PC-9 (cell line): ENCODE measurements around the gene PACRG. TPM values are rescaled to one million over a fixed set of nuclear protein-coding genes. Genes with fewer than 3 reads are reported as not detected.

ENCODE experiments used
- BruUV-seq: library from RNA; stranded (reverse); fragments of 400-500 nt; replicated peaks from 2 replicates; lab custom pipeline; 2021; lab: Mats Ljungman, UMichigan
- CTCF ChIA-PET: fragments of 300-600 bp; sonication (Branson Sonifier 250); formaldehyde crosslinking; loops from one replicate; lab custom pipeline; 2022; ENCODE audit warnings: antibody characterized with exemption; lab: Charles Lee
- POLR2A ChIA-PET: fragments of 300-600 bp; sonication (Branson Sonifier 250); formaldehyde crosslinking; loops from one replicate; lab custom pipeline; 2022; ENCODE audit warnings: antibody characterized with exemption; ENCODE audit not compliant: unreplicated experiment; lab: Charles Lee
- DNase-seq, 2 experiments: peaks; one replicate each; pipeline versions ENCODE4 v3.0.0 to v3.0.0-alpha.2; 2015 to 2022; ENCODE audit warnings: mixed read lengths in 1 of 2
- H2AFZ ChIP-seq: fragments of 200-600 bp; sonication (generic); 2 replicates; pipeline ENCODE4 v1.8.1; 2017; ENCODE audit warnings: antibody characterized with exemption
- H3F3A ChIP-seq: fragments of 200-600 bp; sonication (generic); 2 replicates; pipeline ENCODE4 v1.8.1; 2017; ENCODE audit warnings: antibody characterized with exemption, mild to moderate bottlenecking, low read depth; ENCODE audit not compliant: insufficient read depth
- H3K27ac ChIP-seq: fragments of 200-600 bp; sonication (generic); 2 replicates; pipeline ENCODE4 v1.6.1; 2016; ENCODE audit warnings: mixed run types
- H3K27me3 ChIP-seq: fragments of 200-600 bp; sonication (generic); 2 replicates; pipeline ENCODE4 v1.6.1; 2016; ENCODE audit warnings: low read depth, mixed run types; ENCODE audit not compliant: insufficient read depth
- H3K36me3 ChIP-seq: fragments of 200-600 bp; sonication (generic); 2 replicates; pipeline ENCODE4 v1.6.1; 2016; ENCODE audit warnings: low read depth, mixed run types
- H3K4me1 ChIP-seq: fragments of 200-600 bp; sonication (generic); replicated peaks from 2 replicates; pipeline ENCODE4 v1.6.1; 2016; ENCODE audit warnings: mixed run types; ENCODE audit not compliant: insufficient read depth
- H3K4me2 ChIP-seq: fragments of 200-600 bp; sonication (generic); 2 replicates; pipeline ENCODE4 v1.6.1; 2017; ENCODE audit warnings: mixed run types
- H3K4me3 ChIP-seq: fragments of 200-600 bp; sonication (generic); 2 replicates; pipeline ENCODE4 v1.6.1; 2016; ENCODE audit warnings: mixed run types
- H3K79me2 ChIP-seq: fragments of 200-600 bp; sonication (generic); 2 replicates; pipeline ENCODE4 v1.6.1; 2017; ENCODE audit warnings: low read depth, mixed run types
- H3K9me2 ChIP-seq: fragments of 200-600 bp; sonication (generic); 2 replicates; pipeline ENCODE4 v1.8.1; 2017; ENCODE audit warnings: mild to moderate bottlenecking; ENCODE audit not compliant: insufficient read depth
- H3K9me3 ChIP-seq: fragments of 200-600 bp; sonication (generic); 2 replicates; pipeline ENCODE4 v1.8.1; 2016; ENCODE audit warnings: low read depth; ENCODE audit not compliant: insufficient read depth
- H4K20me1 ChIP-seq: fragments of 200-600 bp; sonication (generic); 2 replicates; pipeline ENCODE4 v1.8.1; 2017; ENCODE audit not compliant: insufficient read depth
- CTCF ChIP-seq: fragments of 200-600 bp; sonication (generic); conservative IDR thresholded peaks from 2 replicates; pipeline ENCODE4 v1.6.1; 2017; ENCODE audit warnings: mixed run types, antibody characterized with exemption, mild to moderate bottlenecking, moderate library complexity
- EZH2 ChIP-seq: fragments of 200-600 bp; sonication (generic); IDR thresholded peaks from 2 replicates; pipeline ENCODE4 v1.8.0; 2017; ENCODE audit warnings: antibody characterized with exemption, low read depth
- intact Hi-C: fragments of 100-400 bp; cut with micrococcal nuclease; formaldehyde crosslinking; loops from one replicate; pipeline ENCODE4 v1.10.0; 2022; ENCODE audit not compliant: unreplicated experiment
- total RNA-seq: library from RNA; stranded (reverse); gene quantifications from 2 replicates; pipeline ENCODE4 v1.2.3, GENCODE V29; 2021

Gene PACRG
- total RNA-seq, 1 experiment from 2014 or later: not detected

GRCh38 chr6:163309491-163310026, 581.8 kb downstream of the PACRG start:
- peak; percentile 16 to 93 for DNase-seq
- peaks cover 59% of the 10 kb centered on the region for H3K4me1 ChIP-seq
- H4K20me1 ChIP-seq: no peaks in the 10 kb centered on the region
- intact Hi-C loops: loop anchor here (5.0 kb wide), 2 partner anchors 43 to 83 kb away; no protein-coding TSS in a partner anchor
- H3K27me3 ChIP-seq: no peaks in the 10 kb centered on the region
- peak overlapping the region; percentile 99 for H3K27ac ChIP-seq
- H3K4me2 ChIP-seq: peak overlapping the region; percentile 80
- peaks cover 43% of the 10 kb centered on the region for H3F3A ChIP-seq
- ChIA-PET POLR2A (interaction anchor here (0.7 kb wide), 1 partner anchor 118 kb away, joined by 8 read pairs; no protein-coding TSS in a partner anchor), CTCF (no interaction called here)
- TSS peak; percentile 89 for BruUV-seq
- H3K9me3 ChIP-seq: no peaks in the 10 kb centered on the region
- H3K9me2 ChIP-seq: no peaks in the 10 kb centered on the region
- H2AFZ ChIP-seq: peak overlapping the region; percentile 84
- peak overlapping the region; percentile 45; the same call in 1 of the 2 replicates for H3K4me3 ChIP-seq
- TF ChIP-seq EZH2 (no peak), CTCF (no peak)
- H3K79me2 ChIP-seq: no peaks in the 10 kb centered on the region
- no peaks in the 10 kb centered on the region for H3K36me3 ChIP-seq

GRCh38 chr6:163310096-163310972, 582.6 kb downstream of the PACRG start:
- BruUV-seq: no TSS peak
- peaks cover 43% of the 10 kb centered on the region for H3F3A ChIP-seq
- no peak for DNase-seq
- H3K27me3 ChIP-seq: no peaks in the 10 kb centered on the region
- ChIA-PET CTCF (no interaction called here), POLR2A (no interaction called here)
- intact Hi-C loops: loop anchor here (5.0 kb wide), 2 partner anchors 42 to 82 kb away; no protein-coding TSS in a partner anchor
- H3K27ac ChIP-seq: peak overlapping the region; percentile 99
- no peaks in the 10 kb centered on the region for H3K9me3 ChIP-seq
- H3K79me2 ChIP-seq: no peaks in the 10 kb centered on the region
- H3K9me2 ChIP-seq: no peaks in the 10 kb centered on the region
- H4K20me1 ChIP-seq: no peaks in the 10 kb centered on the region
- H3K4me1 ChIP-seq: peaks cover 59% of the 10 kb centered on the region
- no peak overlapping the region; the same call in 1 of the 2 replicates for H2AFZ ChIP-seq
- TF ChIP-seq EZH2 (no peak), CTCF (no peak)
- H3K4me2 ChIP-seq: peak overlapping the region; percentile 80
- peak overlapping the region; percentile 45; the same call in 1 of the 2 replicates for H3K4me3 ChIP-seq
- no peaks in the 10 kb centered on the region for H3K36me3 ChIP-seq

GRCh38 chr6:163310973-163311383, 583.2 kb downstream of the PACRG start:
- POLR2A ChIA-PET: no interaction called here
- H3F3A ChIP-seq: peaks cover 43% of the 10 kb centered on the region

More at GRCh38 chr6:163310973-163311383, 583.2 kb downstream of the PACRG start:
- Histone ChIP-seq H3K4me3 (no peak overlapping the region), H3K9me3 (no peaks in the 10 kb centered on the region), H3K27ac (peak overlapping the region; percentile 99), H3K9me2 (no peaks in the 10 kb centered on the region), H3K27me3 (no peaks in the 10 kb centered on the region), H3K79me2 (no peaks in the 10 kb centered on the region), H3K4me2 (peak overlapping the region; percentile 80), H3K4me1 (peaks cover 59% of the 10 kb centered on the region), H3K36me3 (no peaks in the 10 kb centered on the region), H4K20me1 (no peaks in the 10 kb centered on the region), H2AFZ (no peak overlapping the region)
- DNase-seq: no peak
- CTCF ChIA-PET: no interaction called here
- intact Hi-C loops: loop anchor here (1.0 to 5.0 kb wide), 3 partner anchors 30 to 81 kb away; no protein-coding TSS in a partner anchor
- no peak for TF ChIP-seq CTCF
- TF ChIP-seq EZH2: no peak
- BruUV-seq: no TSS peak
